CD1c-positive myeloid dendritic cell (primary cell): Measurements from ENCODE around the gene CPSF3.
A peak's percentile ranks its signal among the peaks of the same experiment; 100 is the strongest.
"Not testable (repeated sequence)": the region's sequence is repeated elsewhere in the genome, so short reads cannot be mapped to it uniquely, and the experiment has no call there.

Experiments
- DNase-seq: peaks from one replicate; pipeline ENCODE4 v3.0.0-alpha.2; 2016; ENCODE audit errors: extremely low spot score

CPSF3 gene

DNA sequence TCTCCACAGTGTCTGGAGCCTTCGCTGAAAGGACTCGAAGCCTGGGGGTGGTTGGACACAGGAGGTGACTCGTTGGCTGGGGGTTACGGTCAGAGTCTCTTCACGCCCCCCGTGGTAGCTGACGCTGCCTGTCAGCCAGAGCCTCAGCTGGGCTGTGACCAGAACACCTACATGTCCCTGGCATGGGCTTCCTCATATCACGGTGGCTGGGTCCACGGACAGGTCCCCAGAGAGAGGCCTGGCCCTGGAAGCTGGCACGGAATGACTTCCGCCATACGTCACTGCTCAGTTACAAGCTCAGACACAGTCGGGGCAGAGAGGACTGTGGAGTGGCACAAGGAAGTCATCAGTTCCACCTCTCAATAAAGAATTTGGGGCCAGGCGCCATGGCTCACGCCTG is 28.6 kb upstream of the CPSF3 start:
- DNase-seq: no peak

DNA sequence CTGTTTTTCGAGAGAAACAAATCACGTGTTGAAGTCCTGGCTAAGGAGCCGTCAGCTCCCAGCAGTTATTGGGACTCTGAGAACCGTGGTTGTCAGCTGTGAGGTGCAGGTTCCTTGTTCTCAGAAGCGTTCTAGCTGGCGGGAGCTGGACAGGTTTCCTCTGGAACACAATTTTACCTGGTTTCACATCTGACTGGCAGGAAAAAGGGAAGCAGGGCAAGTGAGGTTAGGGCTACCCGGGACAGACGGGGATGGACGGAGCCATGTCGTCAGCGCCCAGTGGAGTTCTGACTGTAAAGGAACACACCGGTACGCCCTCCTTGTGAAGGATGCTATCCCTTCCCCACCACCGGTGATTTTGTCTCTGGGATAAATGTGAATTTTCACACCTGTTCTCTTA is 26.3 kb upstream of the CPSF3 start:
- no peak for DNase-seq

DNA sequence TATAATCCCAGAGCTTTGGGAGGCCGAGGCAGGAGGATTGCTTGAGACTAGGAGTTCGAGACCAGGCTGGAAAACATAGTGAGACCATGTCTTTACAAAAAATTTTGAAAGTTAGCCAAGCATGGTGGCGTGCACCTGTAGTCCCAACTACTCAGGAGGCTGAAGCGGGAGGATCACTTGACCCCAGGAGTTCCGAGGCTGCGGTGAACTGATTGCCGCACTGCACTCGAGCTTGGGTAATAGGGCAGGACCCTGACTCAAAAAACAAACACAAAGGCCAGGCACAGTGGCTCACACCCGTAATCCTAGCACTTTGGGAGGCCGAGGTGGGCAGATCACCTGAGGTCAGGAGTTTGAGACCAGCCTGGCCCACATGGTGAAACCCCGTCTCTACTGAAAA is 25.2 kb upstream of the CPSF3 start:
- DNase-seq: not testable (repeated sequence)

DNA sequence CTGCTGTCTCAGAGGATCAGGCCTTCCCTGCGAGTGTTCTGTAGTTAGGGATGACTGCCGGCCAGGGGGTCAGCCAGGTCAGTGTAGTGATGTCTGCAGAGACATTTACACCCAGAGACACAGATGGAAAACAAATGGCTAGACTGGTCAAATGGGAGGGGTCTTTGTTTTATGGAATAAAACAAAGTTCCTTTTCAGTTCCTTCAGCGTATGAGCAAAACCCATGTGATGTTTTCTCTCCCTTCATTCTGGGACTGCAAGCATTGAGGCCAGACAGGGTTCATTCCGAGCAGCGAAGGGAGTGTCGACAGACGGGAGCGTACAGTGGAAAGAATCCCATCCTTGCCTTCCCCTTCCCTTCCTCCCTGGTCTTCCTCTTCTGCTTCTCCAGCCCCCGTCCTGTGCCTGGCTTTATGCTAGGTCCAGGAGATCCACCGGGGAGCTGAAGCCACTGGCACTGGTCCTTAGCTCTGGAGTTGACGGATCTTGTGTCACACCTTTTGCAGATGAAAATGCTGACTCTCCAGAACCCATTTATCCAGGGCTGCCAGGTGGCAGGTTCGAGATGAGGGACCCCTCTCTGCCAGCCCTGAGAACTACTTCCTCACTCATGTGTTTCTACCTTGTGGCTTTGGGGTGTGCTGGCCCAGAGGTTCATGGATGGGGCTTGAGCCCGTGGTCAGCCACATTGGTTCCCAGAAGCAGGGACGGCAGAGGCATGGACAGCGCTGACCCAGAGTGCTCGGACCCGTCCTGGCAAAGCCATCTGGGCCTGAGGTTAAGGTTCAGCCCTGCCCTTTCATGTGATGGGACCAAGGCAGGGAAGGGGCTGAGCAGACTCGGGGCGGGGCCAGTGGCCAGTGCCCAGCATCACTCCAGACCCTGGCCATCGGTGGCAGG is 24.3 kb upstream of the CPSF3 start:
- DNase-seq: no peak

DNA sequence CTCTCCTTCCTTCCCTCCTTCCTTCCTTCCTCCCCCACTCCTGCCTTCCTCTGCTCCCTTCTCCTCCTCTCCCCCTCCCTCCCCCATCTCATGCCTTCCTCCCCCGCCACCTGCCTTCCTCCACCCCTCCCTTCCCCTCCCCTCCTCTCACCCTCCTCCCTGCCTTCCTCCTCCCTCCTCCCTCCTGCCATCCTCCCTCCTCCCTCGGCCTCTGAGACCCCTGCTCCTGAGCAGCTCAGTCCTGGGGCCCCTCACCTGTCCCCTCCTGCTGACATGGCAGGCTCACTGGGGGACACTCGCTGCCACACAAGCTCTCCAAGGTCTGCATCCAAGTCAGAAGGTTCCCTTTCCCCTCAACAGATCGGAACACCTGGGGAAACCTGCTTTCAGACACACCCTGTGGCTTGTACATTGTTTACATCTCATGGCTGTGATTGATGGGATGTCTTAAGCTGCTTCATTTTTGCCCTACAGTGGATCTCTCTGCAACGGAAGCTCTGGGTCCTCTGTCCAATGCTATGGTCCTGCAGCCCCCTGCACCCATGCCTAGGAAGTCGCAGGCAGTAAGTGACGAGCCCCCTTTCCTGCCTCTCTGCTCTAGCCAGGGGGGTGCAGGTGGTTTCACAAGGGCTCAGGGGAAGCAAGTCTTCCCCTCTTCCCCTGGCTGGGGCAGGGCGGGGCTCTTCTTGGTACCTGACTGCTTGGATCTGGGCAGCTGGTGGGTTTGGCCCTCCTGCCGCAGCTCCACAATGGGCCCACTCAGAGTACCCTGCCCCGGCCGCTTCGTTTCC is 23.0 kb upstream of the CPSF3 start:
- no peak for DNase-seq

DNA sequence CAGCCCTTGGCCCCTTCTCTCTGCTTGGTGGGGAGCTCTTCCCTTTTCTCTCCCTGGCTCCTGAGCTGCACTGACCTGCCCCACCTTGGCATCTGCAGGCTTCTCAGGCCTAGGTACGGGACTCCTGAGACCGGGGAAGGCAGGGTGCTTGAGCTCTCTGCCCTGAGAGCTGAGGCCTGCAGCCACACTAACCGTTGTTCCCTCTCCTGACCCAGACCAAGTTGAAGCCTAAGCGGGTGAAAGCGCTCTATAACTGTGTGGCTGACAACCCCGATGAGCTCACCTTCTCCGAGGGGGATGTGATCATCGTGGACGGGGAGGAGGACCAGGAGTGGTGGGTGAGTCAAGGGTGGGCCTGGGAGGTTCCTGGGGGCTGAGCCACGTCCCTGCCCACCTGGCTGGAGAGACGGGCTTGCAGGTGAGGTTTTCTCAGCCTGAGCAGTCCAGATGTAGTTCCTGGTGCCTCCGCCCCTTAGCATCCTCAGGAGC is 22.4 kb upstream of the CPSF3 start:
- no peak for DNase-seq

DNA sequence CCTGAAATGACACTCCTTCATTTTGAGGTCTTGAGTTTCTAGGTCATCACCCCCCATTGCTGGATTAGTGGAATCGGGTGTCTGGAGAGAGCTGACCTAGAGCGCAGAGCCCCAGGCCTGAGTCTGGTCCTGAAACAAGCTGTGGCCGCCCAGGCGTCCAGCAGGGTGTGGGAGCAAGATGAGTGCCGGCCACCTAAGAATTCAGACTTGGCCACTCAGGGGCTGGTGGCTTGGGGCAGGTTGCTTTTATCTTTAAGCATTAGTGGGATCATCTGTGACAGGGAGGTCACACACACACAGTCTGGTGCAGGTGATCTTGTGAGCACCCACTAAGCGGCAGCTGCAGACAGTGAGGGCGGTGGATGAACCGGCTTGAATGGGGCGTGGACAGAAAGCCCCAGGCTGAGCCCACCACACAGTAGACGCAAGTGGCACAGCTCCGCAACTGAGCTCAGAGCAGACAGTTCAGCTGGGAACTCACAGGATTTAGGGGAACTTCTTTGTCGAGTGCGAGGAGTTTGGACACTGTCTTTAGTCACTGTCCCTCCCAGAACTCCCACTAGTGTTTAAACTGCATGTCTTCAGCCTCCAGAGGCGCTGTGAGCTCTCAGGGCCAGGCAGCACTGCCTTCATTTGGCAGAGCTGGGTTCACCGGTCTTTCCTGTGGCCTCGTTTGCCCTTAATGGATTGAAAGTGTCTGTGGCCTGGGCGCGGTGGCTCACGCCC is 21.6 kb upstream of the CPSF3 start:
- no peak for DNase-seq

DNA sequence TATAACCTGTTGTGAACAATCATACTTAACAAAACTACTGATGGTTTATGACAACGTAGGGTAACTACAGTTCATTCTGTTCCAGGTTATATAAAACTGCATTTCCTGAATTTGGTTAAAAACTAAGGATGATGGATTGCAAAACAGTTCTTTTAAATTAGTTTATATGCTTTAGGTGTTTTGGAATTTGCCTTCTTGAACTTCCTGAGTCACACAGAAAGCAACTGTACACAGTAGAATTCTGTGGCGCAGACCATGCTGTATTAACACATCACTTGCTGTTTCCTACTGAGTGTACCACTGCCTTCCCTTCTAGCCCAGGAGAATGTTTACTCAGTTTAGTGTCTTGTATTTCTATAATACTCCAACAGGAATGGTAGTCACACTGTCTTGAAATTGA is 19.5 kb upstream of the CPSF3 start:
- no peak for DNase-seq

DNA sequence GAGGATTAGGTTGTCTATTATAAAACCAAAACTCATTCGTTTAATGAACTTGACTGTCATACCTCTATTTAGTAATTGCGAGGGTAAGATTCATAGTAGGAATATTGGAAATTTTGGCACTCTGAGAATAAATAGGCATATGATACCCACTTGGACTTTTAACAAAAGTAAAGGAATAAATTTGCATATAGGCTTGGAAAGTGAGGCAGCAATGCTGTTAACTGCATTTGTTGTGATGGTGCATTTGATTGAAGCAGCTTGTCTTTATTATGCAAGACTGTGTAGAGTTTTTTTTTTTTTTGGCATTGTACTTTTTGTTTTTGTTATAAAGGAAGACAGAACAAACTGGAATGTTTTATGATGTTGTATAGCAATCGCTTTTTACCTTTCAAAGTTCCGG is 19.0 kb upstream of the CPSF3 start:
- DNase-seq: no peak

DNA sequence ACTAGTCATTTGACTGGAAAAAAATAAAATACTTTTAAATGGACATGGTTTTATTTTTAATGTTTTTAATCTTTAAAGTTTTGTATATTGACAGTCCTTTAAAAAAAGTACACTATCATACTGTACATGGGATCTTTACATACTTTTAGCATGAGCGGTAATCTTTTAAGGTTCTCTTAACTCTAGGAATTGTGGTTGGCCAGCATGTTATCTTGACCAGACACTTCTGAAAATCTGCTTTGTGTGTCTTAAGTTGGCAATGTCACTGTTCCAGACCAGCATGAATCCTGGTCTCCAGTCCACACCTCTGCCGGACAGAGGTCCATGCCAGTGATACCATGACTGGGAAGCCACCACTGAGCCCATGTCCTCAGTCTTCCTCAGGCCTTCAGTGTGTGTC is 17.8 kb upstream of the CPSF3 start:
- DNase-seq: no peak

DNA sequence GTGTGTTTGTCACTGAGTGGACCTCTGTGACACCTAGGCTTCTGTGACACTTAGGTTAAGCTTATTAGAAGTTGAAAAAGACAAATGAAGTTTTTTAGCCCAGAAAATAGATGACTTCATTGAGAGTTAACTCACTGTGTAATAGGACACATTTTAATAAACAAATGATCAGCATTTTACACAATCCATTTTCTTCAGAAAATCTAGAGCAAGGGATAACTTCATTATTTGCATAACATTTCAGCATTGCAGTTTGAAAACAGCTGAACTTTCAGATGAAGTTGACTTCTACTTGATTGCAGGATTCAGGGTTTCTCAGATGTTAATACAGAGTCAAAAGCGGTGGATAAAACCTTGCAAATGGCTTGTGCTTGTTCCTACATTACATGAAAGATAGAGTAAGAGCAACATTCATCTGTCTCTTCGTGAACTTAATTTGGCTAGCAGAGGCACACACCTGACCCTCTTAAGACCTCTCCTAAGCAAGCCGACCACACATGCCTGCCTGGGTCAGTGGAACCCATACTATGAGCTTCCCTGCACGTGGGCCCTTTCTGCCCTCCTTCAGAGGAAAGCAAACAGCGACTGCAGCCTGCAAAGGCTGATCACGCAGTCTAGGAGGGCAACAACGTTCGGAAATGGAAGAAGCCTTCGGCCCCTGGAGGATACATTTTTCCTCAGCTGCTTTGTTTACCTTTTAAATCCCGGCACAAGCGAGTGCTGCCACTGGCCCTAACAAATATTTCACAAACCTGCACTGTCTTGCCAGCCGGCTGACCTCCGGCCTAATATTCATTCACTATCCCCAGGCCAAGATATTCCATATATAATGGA is 16.7 kb upstream of the CPSF3 start:
- DNase-seq: no peak

DNA sequence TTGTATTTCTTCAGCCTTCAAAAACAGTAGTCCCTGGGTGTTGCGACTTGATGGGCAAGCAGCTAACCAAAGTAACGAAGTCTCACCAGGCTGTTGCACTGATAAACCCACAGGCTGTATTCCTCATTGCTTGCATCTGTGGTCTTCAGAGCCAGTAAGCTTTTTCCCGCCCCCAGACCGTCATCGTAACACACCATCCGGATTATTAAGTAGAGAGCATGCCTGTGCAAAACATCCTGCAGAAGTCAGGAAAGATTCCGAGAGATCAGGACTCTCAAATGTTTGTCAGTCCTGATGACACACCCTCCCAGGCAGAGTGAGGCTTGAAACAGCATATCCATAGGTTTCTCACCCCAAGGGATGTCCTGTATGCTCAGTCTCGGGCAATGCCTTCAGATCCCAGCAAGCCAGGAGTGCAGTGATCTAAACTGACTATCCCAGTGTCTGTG is 16.1 kb upstream of the CPSF3 start:
- DNase-seq: no peak

DNA sequence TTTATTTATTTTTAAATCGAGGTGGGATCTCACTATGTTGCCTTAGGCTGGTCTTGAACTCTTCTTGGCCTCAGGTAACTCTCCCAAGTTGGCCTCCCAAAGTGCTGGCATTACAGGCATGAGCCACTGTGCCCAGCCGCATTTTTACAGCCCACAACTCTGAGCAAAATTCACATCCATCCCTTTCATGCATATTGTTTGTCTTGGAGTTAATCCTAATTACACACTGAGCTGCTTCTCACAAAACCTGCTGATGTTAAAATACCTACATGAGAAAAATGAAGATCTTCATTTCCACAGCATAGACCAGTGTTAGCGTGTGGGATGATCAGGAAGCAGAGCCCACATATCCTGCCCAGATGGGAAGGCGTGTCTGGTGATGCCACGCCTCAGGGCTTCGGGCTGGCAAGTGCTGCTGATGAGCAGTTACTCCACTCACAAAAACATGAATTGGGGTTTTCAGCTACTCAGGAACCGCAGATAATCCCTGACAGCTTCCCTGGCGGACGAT is 14.8 kb upstream of the CPSF3 start:
- no peak for DNase-seq

DNA sequence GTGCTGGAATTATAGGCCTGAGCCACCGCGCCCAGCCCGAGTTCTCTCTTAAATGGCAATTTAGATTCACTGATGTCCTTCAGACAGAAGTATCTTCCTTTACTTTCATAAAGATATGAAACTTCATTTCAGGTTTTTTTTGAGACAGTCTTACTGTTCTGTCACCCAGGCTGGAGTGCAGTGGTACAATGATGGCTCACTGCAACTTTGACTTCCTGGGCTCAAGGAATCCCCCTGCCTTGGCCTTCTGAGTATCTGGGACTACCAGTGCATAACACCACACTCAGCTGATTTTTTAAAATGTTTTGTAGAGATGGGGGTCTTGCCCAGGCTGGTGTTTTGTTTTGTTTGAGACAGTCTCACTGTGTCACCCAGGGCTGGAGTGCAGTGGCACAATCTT is 13.3 kb upstream of the CPSF3 start:
- DNase-seq: no peak

DNA sequence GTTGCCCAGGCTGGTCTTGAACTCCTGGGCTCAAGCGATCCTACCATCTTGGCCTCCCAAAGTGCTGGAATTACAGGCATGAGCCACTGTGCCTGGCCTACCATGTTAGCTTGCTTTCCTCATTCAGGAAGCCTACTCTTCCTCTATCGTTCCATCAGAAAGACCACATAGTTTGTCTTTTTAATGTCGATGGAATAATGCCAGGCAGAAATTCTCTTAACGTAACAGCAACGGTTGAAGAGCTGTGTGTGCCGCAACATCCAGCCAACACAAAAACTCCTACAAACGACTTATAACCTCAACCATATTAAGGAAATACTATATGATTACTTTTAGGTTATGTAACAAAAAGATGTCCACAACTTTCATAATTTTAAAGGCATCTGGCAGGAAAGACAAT is 10.7 kb upstream of the CPSF3 start:
- DNase-seq: no peak

DNA sequence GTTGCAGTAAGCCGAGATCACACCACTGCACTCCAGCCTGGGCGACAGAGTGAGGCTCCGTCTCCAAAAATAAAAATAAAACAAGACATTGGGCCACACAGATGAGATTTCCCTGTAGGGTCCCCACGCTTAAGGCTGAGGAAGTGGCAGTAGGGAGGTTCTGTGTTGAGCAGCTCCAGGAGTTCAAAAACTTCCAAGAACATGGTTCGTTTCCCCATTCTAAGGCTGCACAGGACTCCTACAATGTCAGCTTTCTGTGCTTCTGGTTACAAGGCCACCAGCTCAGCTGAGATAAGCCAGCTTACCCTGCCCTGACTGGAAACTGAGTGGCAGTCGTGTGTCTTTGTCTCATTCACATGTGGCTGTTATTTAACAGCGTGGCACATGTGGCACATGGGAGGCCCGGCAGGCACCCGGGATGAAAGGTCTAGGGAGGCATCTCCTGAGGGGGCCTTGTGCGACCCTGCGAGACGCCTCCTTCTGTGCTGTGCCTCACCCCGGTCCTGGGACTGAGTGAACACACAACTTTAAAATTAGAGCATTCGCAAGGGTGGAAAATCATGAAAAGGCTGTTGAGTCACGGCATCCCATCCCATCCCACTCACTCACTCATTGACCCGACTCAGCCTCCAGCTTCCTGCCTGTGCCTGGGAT is 7.8 kb upstream of the CPSF3 start:
- DNase-seq: peak; percentile 58

DNA sequence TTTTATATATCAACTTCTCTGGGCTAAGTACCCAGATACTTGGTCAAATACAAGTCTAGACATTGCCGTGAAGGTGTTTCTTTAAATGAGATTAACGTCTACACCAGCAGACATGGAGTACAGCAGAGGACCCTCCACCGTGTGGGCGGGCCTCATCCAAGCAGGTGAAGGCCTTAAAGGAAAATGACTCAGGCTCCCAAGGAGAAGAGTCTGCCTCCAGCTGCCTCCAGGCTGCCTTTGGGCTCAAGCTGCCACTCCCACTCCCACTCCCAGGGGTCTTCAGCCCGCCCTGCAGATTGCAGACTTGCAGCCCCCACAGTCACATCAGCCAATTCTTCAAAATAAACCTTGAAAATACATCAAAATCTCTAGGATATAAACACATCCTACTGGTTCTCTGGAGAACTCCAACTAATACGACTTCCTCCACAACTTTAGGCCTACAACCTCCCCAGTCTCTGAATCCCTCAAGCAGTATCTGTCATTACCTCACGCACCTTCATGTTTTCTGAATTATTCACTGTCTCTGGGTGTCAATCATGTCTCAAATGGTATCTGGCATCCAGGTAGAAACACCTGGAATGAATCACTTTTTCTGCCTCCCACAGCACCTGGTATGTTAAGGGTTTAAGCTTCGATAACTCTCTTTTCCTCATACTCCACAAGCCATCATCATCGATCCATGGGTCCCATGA is 7.0 kb upstream of the CPSF3 start:
- DNase-seq: no peak

DNA sequence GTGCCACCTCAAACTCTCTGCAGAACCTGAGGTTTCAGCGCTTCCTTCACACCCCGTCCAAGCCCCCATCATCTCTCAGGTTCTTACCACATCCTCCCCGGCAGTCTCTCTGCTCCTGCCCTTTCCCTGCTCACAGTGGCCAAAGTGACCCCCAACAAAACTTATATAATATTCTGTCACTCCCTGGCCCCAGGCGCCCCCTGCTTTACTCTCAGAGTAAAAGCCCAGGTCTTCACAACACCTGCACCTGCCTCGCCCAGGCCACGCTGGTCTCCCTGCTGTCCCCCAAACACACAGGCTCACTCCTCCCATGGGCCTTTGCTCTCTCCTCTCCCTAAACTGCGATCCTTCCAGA is 6.5 kb upstream of the CPSF3 start:
- no peak for DNase-seq

DNA sequence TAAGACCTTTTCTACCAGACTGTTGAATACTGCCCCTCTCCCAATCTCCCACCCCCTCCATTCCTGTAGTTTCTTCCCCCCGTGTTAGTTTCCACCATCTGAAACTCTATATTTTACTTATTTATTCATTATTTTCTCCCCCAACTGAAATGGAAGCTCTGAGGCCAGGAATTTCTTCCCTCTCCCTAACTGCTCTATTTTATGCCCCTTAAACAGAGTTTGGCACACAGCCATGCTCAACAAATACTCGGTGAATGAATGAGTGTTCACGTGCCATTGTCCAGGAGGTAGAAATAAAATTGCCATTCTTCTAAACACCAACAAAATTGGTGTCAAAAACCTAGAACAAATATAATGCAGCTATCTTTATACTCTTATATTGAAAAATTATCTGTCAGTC is 5.7 kb upstream of the CPSF3 start:
- DNase-seq: no peak

DNA sequence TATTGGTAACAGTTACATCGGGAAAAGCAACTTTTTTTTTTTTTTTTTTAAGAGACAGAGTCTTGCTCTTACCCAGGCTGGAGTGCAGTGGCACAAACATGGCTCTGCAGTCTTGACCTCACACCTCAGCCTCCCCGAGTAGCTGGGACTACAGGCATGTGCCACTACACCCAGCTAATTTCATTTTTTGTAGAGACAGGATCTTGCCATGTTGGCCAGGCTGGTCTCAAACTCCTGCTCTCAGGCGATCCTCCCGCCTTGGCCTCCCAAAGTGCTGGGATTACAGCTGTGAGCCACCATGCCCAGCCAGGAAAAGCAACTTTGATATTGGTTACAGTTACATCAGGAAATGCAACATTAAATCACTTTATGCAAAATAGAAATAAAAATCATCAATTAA is 4.7 kb upstream of the CPSF3 start:
- DNase-seq: no peak
